Endothelial cell of umbilical vein (primary cell): ENCODE results near the gene CEBPA. TPM values are rescaled to one million over a fixed set of nuclear protein-coding genes. Genes with fewer than 3 reads are reported as not detected.

Experiments
- BruUV-seq: library from RNA; stranded (reverse); fragments of 400-500 nt; replicated peaks from 2 replicates; lab custom pipeline; 2021; lab: Mats Ljungman, UMichigan
- CTCF ChIA-PET: fragments of 300-600, 350-600 bp; sonication (Branson Sonifier 250); formaldehyde crosslinking; loops from one replicate; lab custom pipeline; 2021; ENCODE audit warnings: antibody characterized with exemption, inconsistent platforms; lab: Charles Lee
- POLR2A ChIA-PET: fragments of 300-600, 350-600 bp; sonication (Branson Sonifier 250); formaldehyde crosslinking; loops from one replicate; lab custom pipeline; 2021; ENCODE audit warnings: antibody characterized with exemption, inconsistent platforms; lab: Charles Lee
- DNase-seq: peaks from one replicate; pipeline ENCODE4 v3.0.0-alpha.2; 2011; ENCODE audit warnings: low read depth, low spot score
- FAIRE-seq: peaks from 2 replicates; lab custom pipeline; 2011; peaks lifted over from hg19 to GRCh38; lab: Jason Lieb, UNC
- H2AFZ ChIP-seq: 2 replicates; pipeline ENCODE4 v1.6.0; 2012; ENCODE audit warnings: low read depth, low read length, control low read depth, inconsistent platforms
- H3K27ac ChIP-seq: 2 replicates; pipeline ENCODE4 v1.5.1; 2011; ENCODE audit warnings: low read depth, mild to moderate bottlenecking, control low read depth, low read length, moderate library complexity; ENCODE audit not compliant: insufficient read depth
- H3K27me3 ChIP-seq, 2 experiments: 2 replicates each; pipeline versions ENCODE4 v1.6.0 to v1.6.1; 2011; ENCODE audit warnings: low read length in 2 of 2, mixed read lengths in 1 of 2; ENCODE audit not compliant: control insufficient read depth in 2 of 2, insufficient read depth in 2 of 2
- H3K36me3 ChIP-seq, 2 experiments: 2 replicates in 1 of 2; 3 replicates in 1 of 2; pipeline ENCODE4 v1.5.1; 2011; ENCODE audit warnings: low read length in 2 of 2, mild to moderate bottlenecking in 1 of 2, moderate library complexity in 1 of 2; ENCODE audit not compliant: control insufficient read depth in 2 of 2, insufficient read depth in 2 of 2; ENCODE audit errors: extremely low read depth in 1 of 2
- H3K4me1 ChIP-seq: 3 replicates; pipeline ENCODE4 v1.5.1; 2011; ENCODE audit warnings: mild to moderate bottlenecking, low read length; ENCODE audit not compliant: control insufficient read depth, insufficient read depth; ENCODE audit errors: extremely low read depth
- H3K4me2 ChIP-seq: 2 replicates; pipeline ENCODE4 v1.6.1; 2011; ENCODE audit warnings: low read length, control low read depth, mixed read lengths; ENCODE audit not compliant: insufficient read depth
- H3K4me3 ChIP-seq, 3 experiments: fragments of 200-600 bp in 1 of 3; sonication (generic), shearing (Covaris generic) in 1 of 3; replicated peaks in 1 of 3; 2 replicates each; pipeline ENCODE4 v1.5.1; 2011 to 2016; ENCODE audit warnings: control low read depth in 3 of 3, low read length in 3 of 3, mild to moderate bottlenecking in 2 of 3, inconsistent platforms in 1 of 3, low read depth in 1 of 3, moderate library complexity in 1 of 3; ENCODE audit not compliant: insufficient read depth in 1 of 3
- H3K79me2 ChIP-seq: 2 replicates; pipeline ENCODE4 v1.6.0; 2012; ENCODE audit warnings: low read length, inconsistent platforms; ENCODE audit not compliant: control insufficient read depth, insufficient read depth
- H3K9ac ChIP-seq: replicated peaks from 2 replicates; pipeline ENCODE3; 2011; ENCODE audit warnings: low read length, control low read depth; ENCODE audit not compliant: insufficient read depth; ENCODE audit errors: extremely low read depth
- H3K9me1 ChIP-seq: replicated peaks from 3 replicates; pipeline ENCODE4 v1.6.0; 2011; ENCODE audit warnings: mild to moderate bottlenecking, low read length; ENCODE audit not compliant: control insufficient read depth, insufficient read depth; ENCODE audit errors: extremely low read depth
- H3K9me3 ChIP-seq: replicated peaks from 2 replicates; pipeline ENCODE4 v1.5.1; 2012; ENCODE audit warnings: low read length, inconsistent platforms; ENCODE audit not compliant: control insufficient read depth, insufficient read depth
- H4K20me1 ChIP-seq: replicated peaks from 2 replicates; pipeline ENCODE3; 2011; ENCODE audit warnings: mild to moderate bottlenecking, low read length; ENCODE audit not compliant: control insufficient read depth, insufficient read depth; ENCODE audit errors: extremely low read depth
- CTCF ChIP-seq, 2 donors: IDR thresholded peaks; 1 replicate in 1 of 2; 2 replicates in 1 of 2; pipeline ENCODE4 v1.5.1; 2011; ENCODE audit warnings: low read length in 2 of 2, mild to moderate bottlenecking in 2 of 2, moderate library complexity in 2 of 2, control low read depth in 1 of 2, inconsistent platforms in 1 of 2, low read depth in 1 of 2; ENCODE audit not compliant: insufficient read depth in 1 of 2; ENCODE audit errors: extremely low read depth in 1 of 2
- EZH2 ChIP-seq: IDR thresholded peaks from 2 replicates; pipeline ENCODE4 v1.6.1; 2012; ENCODE audit warnings: borderline replicate concordance, low read depth, mild to moderate bottlenecking, moderate library complexity, low read length, inconsistent platforms; ENCODE audit not compliant: severe bottlenecking
- FOS ChIP-seq: IDR thresholded peaks from 2 replicates; pipeline ENCODE4 v1.6.1; 2011; ENCODE audit warnings: mild to moderate bottlenecking, low read length, moderate library complexity, borderline replicate concordance; ENCODE audit not compliant: insufficient read depth
- GATA2 ChIP-seq: IDR thresholded peaks from 2 replicates; pipeline ENCODE4 v1.7.0; 2011; ENCODE audit warnings: low read depth, mild to moderate bottlenecking, moderate library complexity, mixed read lengths, low read length; ENCODE audit not compliant: insufficient read length, insufficient read depth
- JUN ChIP-seq: IDR thresholded peaks from 2 replicates; pipeline ENCODE4 v1.6.1; 2011; ENCODE audit warnings: borderline replicate concordance, low read depth; ENCODE audit not compliant: insufficient read length, insufficient read depth
- MAX ChIP-seq: IDR thresholded peaks from 2 replicates; pipeline ENCODE4 v1.6.1; 2011; ENCODE audit not compliant: insufficient read depth, insufficient read length
- MYC ChIP-seq: IDR thresholded peaks from one replicate; pipeline ENCODE4 v1.6.1; 2011; ENCODE audit warnings: mild to moderate bottlenecking, low read depth, low read length
- POLR2A ChIP-seq: IDR thresholded peaks from 2 replicates; pipeline ENCODE4 v1.6.1; 2012; ENCODE audit warnings: low read depth, mild to moderate bottlenecking, control low read depth, low read length
- POLR2AphosphoS5 ChIP-seq: IDR thresholded peaks from 2 replicates; pipeline ENCODE4 v1.6.1; 2012; ENCODE audit warnings: low read depth, mild to moderate bottlenecking, control low read depth, low read length, moderate library complexity; ENCODE audit not compliant: insufficient read depth
- dilution Hi-C: fragments of 300-500 bp; cut with MboI; formaldehyde crosslinking; loops from one replicate; pipeline ENCODE4 v1.15.0; 2019; ENCODE audit warnings: low sequenced_read_pairs; ENCODE audit not compliant: extremely low pct_ligation_motif_present
- intact Hi-C: fragments of 100-400 bp; cut with micrococcal nuclease; formaldehyde crosslinking; loops from one replicate; pipeline ENCODE4 v1.10.0; 2022
- polyA plus RNA-seq, 4 experiments: library from polyadenylated mRNA; depleted of rRNA in 3 of 4; stranded (reverse) in 3 of 4; unstranded in 1 of 4; fragments of >200 nt; gene quantifications; 2 replicates each; pipeline versions ENCODE4 v1.2.1 to v1.2.3, GENCODE V29; 2011 to 2012; ENCODE audit warnings: missing spikeins in 1 of 4
- total RNA-seq: library from RNA; stranded (reverse); gene quantifications from 2 replicates; pipeline ENCODE4 v1.2.3, GENCODE V29; 2021

CEBPA gene
- total and polyA plus RNA-seq, 2 donors (not counting 3 experiments of a cell fraction or from before 2014, with no cell fraction given): 0.06 TPM; not detected in 1

GRCh38 chr19:33281296-33281926, 20.9 kb downstream of the CEBPA start:
- FAIRE-seq (no peak), DNase-seq (no peak)
- Histone ChIP-seq H3K9me1 (no peaks in the 10 kb centered on the region), H3K9me3 (no peaks in the 10 kb centered on the region), H3K79me2 (no peaks in the 10 kb centered on the region), H3K27ac (no peak overlapping the region), H3K4me2 (no peak overlapping the region), H2AFZ (no peak overlapping the region), H4K20me1 (no peaks in the 10 kb centered on the region), H3K9ac (no peak overlapping the region), H3K4me3 (no peak overlapping the region), H3K27me3 (no peaks in the 10 kb centered on the region), H3K36me3 (no peaks in the 10 kb centered on the region), H3K4me1 (no peaks in the 10 kb centered on the region)
- CTCF ChIA-PET: no interaction called here
- intact Hi-C loops (no loop called here), dilution Hi-C loops (no loop called here)
- BruUV-seq: no TSS peak
- TF ChIP-seq EZH2: no peak
- no peak for TF ChIP-seq POLR2AphosphoS5
- no peak for TF ChIP-seq FOS
- TF ChIP-seq GATA2: no peak
- TF ChIP-seq MAX: no peak
- TF ChIP-seq POLR2A: no peak
- TF ChIP-seq MYC: no peak
- no peak for TF ChIP-seq JUN
- TF ChIP-seq CTCF (IDR thresholded peaks at IDR 0.05; ENCODE audit: extremely low read depth in 1 of 2, insufficient read depth in 1 of 2, low read depth in 1 of 2, low read length in 2 of 2): no peak
- POLR2A ChIA-PET: no interaction called here
